Activated naive CD4-positive, alpha-beta T cell (primary cell): ENCODE results near the gene DPEP3.
"Not testable (repeated sequence)": the region's sequence is repeated elsewhere in the genome, so short reads cannot be mapped to it uniquely, and the experiment has no call there.

ENCODE experiments used
- DNase-seq, 4 experiments: peaks; one replicate each; lab custom pipeline; 2025; lab: John Stamatoyannopoulos, UW

DPEP3 gene, protein sequence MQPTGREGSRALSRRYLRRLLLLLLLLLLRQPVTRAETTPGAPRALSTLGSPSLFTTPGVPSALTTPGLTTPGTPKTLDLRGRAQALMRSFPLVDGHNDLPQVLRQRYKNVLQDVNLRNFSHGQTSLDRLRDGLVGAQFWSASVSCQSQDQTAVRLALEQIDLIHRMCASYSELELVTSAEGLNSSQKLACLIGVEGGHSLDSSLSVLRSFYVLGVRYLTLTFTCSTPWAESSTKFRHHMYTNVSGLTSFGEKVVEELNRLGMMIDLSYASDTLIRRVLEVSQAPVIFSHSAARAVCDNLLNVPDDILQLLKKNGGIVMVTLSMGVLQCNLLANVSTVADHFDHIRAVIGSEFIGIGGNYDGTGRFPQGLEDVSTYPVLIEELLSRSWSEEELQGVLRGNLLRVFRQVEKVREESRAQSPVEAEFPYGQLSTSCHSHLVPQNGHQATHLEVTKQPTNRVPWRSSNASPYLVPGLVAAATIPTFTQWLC

GRCh38 chr16:67979955-67980678, at the start of gene DPEP3:
Gene DPEP3, minus strand, starts transcription at chr16:67980499. Its CDS starts 119 bp downstream, at chr16:67980380.
- DNase-seq = no peak

DNA sequence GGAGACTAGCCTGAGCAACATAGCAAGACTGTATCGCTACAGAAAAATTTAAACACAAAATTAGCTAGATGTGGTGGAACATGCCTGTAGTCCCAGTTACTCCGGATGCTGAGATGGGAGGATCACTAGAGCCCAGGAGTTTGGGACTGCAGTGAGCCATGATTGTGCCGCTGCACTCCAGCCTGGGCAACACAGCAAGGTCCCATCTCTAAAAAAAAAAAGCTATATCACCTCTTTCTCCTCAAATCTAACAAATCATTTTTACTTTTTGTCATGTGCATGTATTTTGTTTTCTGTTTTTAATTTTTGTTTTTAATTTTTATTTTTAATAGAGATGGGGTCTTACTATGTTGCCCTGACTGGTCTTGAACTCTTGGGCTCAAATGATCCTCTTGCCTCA, 48.7 kb upstream of the DPEP3 start:
- DNase-seq = no peak

DNA sequence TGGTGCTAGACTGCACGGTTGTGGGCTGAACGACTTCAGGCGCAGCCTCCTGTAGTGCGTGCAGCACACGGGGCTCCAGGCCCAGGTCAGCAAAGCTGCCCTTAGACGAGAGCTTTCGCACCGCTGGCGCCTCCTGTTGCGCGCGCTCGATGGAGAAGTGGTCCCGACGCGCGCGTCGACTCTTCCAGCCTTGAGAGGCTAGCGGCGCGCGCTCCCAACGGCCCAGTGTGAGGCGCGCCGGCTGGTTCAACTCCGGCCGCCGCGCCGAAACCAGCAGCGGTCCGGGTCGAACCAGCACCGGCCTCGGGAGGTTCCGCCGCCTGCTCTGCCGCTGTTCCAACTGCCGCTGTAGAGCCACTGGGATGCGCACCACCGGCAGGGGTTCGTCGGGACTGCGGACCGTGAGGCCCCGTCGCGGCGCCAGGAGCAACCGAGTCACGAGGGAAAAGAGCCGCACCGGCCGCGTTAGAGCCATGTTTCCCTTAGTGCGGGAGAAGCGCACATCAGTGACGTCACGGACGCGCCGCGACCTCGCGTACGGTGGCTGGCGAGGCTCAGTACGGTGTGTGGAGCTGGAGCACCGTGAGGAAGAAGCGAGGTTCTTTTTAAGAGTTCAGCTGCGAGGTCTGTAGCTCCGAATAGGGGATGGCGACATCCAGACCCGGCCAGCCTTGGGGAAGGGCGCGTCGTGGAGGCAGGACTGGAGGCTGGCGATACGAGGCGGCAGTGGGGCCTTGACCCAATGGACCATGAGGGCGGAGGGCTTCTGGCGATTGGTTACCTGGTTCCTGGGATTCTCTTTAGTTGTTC, 42.6 kb upstream of the DPEP3 start, which contains the start of the genes DDX28 and DUS2:
Gene DDX28 (minus strand): TSS at position 505 of the 810 bp plus-strand sequence. CDS start 30 bp downstream, at position 475.
Gene DUS2 (plus strand): TSS at position 557 of the 810 bp plus-strand sequence. CDS start 14,740 bp downstream, outside the sequence.
- DNase-seq = peak; percentile 85 to 96 (median 90)

DNA sequence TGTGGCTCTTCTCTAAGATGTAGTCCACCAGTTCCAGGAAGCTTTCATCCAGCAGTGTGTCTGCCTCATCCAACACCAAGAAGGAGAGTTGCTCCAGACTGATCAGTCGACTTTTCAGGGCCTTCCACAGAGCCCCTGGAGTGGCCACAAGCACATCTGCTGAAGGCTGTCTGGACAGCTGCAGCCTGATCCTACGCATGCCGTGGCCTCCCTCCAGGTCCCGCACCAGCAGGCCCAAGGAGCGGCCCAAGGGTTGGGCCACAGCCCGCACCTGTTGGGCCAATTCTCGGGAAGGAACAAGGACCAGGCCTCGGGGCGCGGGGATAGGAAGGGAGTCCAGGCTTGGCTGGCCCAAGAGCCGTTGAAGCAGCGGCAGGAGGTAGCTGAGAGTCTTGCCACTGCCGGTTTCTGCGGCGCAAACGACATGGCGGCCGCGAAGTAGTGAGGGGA, 42.0 kb upstream of the DPEP3 start:
- no peak for DNase-seq

DNA sequence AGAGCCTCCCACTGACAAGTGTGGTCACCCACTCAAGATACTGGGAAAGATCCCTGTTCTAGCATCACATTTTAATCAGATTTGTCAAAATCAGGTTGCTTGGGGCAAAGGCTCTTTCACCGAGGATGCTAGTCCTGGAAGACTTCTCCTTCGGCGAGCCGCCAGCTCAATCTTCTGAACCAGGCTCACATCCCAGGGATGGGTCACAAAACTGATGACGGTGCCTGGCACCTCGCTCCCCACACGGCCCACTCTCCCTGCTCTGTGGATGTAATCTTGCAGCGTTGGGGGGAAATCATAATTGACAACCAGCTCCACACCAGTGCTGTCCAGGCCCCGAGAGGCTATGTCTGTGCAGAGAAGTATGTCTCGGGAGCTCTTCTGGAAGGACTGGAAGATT, 41.2 kb upstream of the DPEP3 start:
- DNase-seq = no peak

- no peak for DNase-seq
Measured at GRCh38 chr16:68019167-68019680, 38.9 kb upstream of the DPEP3 start.

DNA sequence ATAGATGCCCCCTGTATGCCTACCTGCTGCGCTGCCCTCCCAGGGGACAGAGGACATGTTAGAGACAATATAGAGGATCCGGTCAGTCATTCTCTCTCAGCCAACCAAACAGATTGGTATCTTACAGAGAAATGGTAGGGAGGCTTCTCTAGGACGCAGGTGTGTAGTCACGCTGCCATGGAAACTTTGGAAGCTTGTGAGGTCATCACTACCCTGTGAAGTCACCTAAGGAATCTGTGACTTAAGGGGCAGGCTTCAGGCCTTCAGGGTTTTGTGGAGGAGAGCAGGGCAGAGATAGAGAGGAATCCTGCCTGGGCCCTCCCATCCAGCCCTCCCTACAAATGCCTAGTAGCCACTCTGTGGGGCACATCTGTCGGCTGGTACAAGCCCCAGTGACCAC, 35.4 kb upstream of the DPEP3 start, which contains the start of gene DPEP2NB:
Gene DPEP2NB (minus strand): TSS at position 231 of the 400 bp plus-strand sequence. CDS start 141 bp downstream, at position 90.
- no peak for DNase-seq

- DNase-seq = no peak
Measured at GRCh38 chr16:68013440-68013839, 33.1 kb upstream of the DPEP3 start.

- not testable (repeated sequence) for DNase-seq
Measured at GRCh38 chr16:68009872-68010271, 29.6 kb upstream of the DPEP3 start.

DNA sequence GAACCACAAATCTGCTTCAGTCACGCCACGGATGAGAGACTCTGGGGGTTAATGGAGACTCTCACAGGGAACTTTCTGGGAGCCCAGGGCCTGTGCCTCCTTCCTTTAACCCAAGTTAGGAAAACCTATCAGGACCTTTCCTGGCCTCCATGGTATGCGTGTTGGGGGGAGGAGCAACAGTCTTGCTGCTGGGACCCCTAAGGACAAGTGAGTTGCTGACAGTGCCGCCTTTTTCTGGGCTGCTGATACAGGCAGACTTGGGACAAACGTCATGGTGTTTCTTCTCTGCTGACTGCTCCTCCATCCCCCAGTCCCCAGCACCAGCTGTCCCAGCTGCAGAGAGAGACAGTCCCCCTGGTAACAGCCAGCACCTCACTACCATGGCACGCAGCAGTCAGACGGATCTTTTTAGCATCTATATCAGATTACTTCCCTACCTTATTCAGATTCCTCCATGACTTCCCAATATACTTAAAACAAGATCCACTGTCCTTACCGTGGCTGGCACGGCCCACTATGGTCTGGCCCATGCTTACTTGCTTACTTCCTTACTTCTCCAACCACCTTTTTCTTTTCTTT, 28.9 kb upstream of the DPEP3 start:
- no peak for DNase-seq

- peak in 2 of 4 experiments; percentile 35 to 50 for DNase-seq
Measured at GRCh38 chr16:68005786-68006286, 25.5 kb upstream of the DPEP3 start.

GRCh38 chr16:68005211-68005610, 24.9 kb upstream of the DPEP3 start:
- no peak for DNase-seq

DNA sequence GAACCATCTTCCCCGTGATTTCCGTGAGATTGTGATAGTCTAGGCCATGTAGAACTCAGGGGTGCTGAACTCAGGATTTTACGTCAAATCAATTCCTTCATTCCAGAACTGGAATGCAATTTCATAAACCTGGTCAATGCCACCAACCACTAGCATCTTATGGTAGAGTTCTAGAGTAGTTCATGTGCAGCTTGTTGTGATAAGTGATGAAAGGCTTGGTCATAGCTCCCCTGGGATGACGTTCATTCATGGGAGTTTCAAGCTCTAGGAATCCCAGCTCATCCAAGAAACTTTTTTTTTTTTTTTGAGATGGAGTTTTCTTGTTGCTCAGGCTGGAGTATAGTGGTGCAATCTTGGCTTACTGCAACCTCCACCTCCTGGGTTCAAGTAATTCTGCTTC, 22.7 kb upstream of the DPEP3 start:
- no peak for DNase-seq

DNA sequence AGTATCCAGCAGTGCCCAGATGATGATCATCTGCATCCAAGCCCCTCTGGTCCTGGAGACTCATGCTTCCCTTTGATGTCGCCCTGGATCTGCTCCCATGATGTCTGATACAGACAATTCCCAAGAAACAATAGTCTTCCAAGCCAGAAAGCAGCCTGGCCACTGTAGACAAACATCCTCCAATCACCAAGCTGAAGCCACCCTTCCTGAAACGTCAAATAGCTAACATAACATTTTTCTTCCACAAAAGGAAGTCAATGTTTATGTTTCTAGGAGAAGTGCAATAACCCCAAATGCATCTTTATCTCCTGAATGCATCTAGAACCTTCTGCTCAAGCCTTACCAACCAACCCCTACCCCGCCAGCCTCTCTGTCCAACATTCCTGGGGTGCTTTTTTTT, 20.2 kb upstream of the DPEP3 start:
- DNase-seq = no peak

DNA sequence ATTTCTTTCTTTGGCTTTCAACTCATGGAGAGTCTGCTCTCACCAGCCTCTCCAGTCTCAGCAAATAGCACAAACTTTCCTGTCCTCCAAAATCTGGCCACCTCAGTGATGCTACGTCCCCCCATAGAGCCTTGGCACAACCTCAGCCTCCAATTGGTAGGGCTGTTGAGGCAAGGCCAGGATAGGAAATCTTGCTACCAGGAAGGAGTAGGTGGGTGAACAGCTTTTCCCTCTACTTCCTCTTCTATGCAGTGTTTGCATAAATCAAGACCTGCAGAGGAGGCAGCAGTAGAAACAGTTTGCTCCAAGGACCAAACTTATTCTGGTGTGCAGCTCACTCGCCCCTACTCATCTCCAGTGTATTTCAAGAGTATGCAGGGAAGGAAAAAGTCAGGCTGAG, 19.7 kb upstream of the DPEP3 start:
- no peak for DNase-seq

- peak in 2 of 4 experiments; percentile 47 to 50 for DNase-seq
Measured at GRCh38 chr16:67998779-67999688, 18.7 kb upstream of the DPEP3 start, which contains the start of gene DPEP2. Gene DPEP2, minus strand, starts transcription at chr16:67999484. Its CDS starts 6,272 bp downstream, at chr16:67993212.

- not testable (repeated sequence) for DNase-seq
Measured at GRCh38 chr16:67998231-67998778, 18.0 kb upstream of the DPEP3 start.

- DNase-seq = no peak
Measured at GRCh38 chr16:67996666-67997065, 16.4 kb upstream of the DPEP3 start.

GRCh38 chr16:67995423-67995822, 15.1 kb upstream of the DPEP3 start:
- no peak for DNase-seq
